GM12874 (cell line): Measurements from ENCODE around the gene TBC1D22B.

Experiments used
- TF ChIP-seq, protein P1 (sequence below): IDR thresholded peaks from 2 replicates; pipeline ENCODE4 v1.5.1; 2011; ENCODE audit warnings: low read depth, mild to moderate bottlenecking, control low read depth, low read length, moderate library complexity; ENCODE audit not compliant: insufficient read depth

The TBC1D22B gene, protein sequence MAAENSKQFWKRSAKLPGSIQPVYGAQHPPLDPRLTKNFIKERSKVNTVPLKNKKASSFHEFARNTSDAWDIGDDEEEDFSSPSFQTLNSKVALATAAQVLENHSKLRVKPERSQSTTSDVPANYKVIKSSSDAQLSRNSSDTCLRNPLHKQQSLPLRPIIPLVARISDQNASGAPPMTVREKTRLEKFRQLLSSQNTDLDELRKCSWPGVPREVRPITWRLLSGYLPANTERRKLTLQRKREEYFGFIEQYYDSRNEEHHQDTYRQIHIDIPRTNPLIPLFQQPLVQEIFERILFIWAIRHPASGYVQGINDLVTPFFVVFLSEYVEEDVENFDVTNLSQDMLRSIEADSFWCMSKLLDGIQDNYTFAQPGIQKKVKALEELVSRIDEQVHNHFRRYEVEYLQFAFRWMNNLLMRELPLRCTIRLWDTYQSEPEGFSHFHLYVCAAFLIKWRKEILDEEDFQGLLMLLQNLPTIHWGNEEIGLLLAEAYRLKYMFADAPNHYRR

DNA sequence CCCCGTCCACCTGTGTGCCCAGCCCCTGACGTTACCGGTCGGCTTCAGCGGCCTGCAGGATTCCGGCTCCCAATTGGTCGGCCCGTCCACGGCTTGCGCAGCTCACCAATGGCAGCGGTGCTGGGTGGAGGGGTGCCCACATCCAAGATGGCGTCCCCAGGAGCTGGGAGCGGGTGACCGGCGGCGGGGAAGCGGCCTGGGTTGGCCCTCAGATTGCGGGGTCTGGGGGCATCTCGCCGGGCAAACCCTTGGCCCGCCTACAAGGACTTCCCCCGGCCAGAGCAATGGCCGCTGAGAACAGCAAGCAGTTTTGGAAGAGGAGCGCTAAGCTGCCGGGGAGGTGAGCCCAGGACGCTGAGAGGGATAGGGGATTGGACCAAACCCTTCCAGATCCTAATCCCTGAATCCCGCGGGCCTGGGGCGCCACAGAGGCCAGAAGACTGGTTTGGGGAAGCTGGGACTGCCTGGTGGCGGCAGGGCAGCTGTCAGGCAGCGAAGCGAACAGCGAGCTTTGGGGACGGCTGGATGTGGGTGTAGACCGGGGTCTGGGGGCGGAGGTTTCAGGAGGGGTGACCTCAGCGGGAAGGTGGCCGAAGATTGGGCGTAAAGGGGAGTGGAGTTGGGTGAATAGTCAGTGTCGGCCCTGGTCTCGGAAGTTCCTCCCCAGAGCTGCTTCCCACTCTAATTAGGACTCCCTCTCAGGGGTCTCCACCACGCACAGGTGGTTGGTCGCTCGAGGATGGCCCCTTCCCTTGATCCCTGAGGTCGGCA lies at the start of gene TBC1D22B, which contains the start of gene TMEM217:
TBC1D22B (plus strand) TSS at position 139 of the 771 bp plus-strand sequence; CDS start at position 285, 146 bp downstream.
TMEM217 (minus strand) TSS at position 511 of the 771 bp plus-strand sequence. CDS start 39,114 bp downstream, outside the sequence.
- TF ChIP-seq, protein P1, sequence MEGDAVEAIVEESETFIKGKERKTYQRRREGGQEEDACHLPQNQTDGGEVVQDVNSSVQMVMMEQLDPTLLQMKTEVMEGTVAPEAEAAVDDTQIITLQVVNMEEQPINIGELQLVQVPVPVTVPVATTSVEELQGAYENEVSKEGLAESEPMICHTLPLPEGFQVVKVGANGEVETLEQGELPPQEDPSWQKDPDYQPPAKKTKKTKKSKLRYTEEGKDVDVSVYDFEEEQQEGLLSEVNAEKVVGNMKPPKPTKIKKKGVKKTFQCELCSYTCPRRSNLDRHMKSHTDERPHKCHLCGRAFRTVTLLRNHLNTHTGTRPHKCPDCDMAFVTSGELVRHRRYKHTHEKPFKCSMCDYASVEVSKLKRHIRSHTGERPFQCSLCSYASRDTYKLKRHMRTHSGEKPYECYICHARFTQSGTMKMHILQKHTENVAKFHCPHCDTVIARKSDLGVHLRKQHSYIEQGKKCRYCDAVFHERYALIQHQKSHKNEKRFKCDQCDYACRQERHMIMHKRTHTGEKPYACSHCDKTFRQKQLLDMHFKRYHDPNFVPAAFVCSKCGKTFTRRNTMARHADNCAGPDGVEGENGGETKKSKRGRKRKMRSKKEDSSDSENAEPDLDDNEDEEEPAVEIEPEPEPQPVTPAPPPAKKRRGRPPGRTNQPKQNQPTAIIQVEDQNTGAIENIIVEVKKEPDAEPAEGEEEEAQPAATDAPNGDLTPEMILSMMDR = no peak

DNA sequence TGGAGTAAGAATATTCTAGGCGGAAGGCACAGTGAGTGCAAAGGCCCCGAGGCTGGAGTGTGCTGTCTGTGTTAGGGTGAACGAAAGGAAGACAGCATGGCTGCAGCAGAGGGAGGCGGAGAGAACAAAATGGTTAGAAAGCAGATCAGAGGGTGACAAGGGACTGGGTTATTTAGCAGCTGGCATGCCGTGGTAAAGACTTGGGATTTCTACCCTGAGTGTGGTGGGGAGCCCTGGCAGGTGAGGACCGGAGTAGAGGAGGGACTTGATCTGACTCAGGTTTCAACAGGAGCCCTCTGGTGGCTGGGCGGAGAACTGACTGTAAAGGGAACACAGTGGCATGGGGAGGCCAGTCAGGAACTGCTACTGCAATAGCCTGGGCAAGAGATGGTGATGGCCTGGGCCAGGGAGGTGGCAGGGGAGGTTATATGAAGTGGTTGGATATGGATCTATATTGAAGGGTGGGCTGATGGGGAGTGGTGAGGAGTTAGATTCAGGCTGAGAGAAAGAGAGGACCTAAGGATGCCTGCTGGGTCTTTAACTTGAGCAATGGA lies 49.6 kb upstream of the TBC1D22B start:
- TF ChIP-seq, protein P1 = peak; percentile 91

DNA sequence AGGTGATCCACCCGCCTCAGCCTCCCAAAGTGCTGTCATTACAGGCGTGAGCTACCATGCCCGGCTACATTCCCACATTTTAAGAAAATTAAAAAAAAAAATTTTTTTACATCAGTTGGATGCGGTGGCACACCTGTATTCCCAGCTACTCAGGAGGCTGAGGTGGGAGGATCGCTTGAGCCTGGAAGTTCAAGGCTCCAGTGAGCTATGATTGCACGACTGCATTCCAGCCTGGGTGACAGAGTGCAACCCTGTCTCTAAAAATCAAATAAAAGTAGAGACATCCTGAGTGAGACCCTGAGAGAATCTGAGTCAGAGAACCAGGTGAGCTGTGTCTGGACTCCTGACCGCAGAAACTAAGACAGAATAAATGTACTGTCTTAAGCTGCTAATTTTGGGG lies 48.8 kb upstream of the TBC1D22B start:
- TF ChIP-seq, protein P1 = no peak

DNA sequence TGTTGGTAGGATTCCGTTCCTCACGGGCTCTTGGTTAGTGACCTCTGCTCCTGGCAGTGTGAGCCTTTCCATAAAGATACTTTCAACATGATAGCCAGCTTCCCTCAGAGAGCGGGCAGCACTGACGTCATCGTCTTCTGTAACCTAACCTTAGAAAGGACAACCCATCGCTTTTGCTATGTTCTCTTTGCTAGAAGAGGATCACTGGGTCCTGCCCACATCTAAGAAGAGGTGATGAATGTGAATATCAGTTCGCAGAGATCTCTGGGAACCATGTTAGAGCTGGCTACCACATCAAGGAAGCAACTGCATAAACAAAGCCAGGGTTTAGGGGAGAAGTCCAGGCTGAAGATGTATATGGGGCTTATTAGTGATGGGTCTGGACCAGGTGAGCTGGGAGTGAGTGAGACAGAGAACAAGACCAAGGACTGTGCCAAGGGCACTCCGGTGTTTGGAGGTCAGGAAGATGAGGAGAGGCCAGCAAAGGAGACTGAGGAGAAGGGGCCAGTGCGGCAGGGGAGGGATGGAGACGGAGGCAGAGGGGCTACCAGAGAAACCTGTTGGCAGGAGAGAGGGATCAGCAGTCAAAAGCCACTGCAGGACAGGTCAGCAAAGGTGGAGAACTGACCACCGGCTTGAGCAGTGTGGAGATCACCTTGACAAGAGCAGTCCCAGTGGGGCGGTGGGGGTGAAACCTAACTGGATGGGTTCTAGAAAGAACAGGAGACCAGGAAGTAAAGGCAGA lies 47.9 kb upstream of the TBC1D22B start:
- TF ChIP-seq, protein P1 = no peak

DNA sequence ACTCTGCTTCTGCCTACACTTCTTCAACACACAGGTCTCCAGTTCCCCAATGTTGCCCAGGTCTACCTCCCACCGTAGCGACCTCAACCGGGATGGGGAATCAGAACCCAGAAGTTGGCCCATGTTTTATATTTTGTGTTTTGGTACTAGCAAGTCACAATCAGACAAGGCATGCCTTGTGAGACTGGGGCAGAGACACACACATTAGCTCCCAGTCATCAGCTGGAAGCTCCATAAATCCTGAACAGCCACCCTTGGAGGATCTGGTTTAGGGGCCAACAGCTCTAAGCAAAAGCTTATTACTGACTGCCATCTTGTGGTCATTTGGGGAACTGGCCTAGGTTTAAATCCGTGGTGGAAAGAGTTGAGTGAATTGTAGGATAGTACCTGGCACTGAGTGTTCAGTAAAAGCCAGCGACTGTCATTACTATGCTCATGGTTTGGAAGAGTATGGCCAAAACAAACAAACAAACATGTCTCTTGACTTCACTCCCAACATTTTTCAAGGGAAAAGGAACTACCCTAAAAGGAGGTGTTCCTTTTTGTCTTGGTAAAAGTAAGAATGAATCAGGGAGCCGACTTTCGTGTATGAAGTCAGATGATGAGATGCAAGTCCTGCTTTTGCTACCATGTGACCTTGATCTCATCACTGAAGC lies 47.1 kb upstream of the TBC1D22B start:
- TF ChIP-seq, protein P1 = peak; percentile 83

DNA sequence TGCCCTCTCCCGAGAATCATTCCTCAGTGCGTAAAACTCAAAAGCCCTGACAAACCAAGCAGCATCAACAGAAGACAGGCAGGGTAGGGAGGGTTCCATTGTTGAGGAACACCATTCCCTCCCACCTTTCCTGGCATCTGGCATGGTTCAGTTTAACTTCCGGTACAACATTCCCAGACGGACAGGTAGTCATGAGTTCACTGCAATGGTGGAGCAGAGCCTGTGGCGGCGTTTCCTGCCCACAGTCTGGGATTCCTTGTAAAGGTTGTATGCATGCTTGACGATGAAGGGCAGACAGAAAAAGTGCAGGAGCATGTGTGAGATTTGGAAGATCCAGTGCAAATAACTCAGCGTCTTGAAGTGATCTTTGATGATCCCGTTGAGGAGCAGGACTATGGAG lies 45.3 kb upstream of the TBC1D22B start:
- TF ChIP-seq, protein P1 = no peak
